Activated gamma-delta T cell treated with Interleukin-2 at 50 U/mL for 16 hours (primary cell): ENCODE measurements around the gene ANKS1B.
"Not testable (repeated sequence)": the region's sequence is repeated elsewhere in the genome, so short reads cannot be mapped to it uniquely, and the experiment has no call there.

ENCODE experiments used
- DNase-seq: peaks from one replicate; pipeline ENCODE4 v3.0.0-alpha.2; 2020

Gene ANKS1B

DNA sequence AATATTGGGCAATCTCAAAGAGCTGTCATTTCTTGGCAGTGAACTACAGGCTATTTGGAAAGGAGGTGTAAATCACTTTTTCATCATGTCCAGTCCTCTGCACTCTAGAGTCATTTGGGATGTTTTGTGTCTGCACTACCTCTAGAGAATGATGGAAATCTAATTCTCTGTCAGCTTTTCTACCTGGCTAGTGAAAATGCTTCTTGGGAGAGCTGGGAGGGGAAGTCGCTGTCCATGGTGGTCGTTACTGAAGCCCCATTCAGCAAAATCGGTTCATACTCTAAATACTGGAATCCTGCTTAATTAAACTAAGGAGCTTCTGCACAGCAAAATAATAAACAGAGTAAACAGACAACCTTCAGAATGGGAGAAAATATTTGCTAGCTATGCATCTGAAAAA, 1087.8 kb downstream of the ANKS1B start:
- no peak for DNase-seq

DNA sequence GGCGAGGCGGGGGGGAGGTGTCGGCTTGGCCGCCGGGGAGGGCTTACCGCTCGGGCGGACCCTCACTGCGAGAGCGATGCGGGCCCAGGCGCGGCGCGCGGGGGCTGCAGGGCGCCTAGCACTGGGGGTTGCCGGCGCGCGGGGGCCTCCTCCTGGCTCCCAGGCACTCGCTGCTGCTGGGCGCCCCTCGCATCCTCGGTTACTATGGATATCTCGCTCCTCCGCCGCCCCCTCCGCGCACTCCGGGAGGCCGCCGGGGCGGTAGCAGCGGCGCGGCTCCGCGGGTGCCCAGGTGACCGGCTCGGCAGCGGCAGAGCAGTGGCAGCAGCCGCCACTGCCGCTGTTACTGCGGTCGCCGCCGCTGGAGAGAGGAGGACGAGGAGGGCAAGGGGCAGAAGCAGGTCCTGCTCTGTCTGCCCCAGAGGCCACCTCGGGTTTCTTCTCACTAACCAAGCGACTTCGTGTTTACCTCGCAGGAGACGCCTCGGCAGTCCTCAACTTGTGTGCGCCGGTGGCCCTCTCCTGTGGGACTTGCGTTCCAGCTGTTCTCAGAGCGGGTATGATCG, 1089.6 kb downstream of the ANKS1B start:
- no peak for DNase-seq

DNA sequence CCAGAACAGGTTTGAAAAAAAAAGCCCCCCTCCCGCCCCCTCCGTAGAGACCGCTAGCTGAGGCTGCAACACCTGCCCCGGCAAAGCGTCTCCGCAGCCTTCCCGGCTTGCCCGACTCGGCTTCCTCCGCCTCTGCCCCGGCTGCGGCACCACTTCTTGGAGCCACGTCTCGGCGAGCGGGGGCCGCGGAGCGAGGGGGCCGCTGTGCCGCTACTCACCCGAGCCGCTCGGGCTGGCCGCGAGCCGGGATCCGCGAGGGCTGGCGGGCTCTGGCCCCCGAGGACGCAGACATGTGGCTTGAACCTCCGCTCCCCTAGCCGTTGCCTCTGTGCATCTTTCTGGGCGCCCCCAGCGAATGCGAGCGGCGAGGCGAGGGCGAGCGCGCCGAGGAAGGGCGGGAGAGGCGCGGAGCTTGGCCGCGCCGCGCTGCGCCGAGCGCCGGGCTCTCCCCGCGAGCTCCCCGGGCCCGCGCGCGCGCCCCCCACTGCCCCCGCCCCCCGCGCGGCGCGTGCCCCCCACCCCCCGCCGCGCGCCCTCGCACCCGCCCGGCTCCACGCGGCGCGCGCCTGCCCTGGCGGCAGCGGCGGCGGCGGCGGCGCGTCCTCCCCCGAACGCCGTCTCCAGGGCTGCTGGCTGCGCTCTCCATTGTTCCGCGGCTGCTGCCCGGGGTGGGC, 1090.2 kb downstream of the ANKS1B start:
- DNase-seq: no peak

DNA sequence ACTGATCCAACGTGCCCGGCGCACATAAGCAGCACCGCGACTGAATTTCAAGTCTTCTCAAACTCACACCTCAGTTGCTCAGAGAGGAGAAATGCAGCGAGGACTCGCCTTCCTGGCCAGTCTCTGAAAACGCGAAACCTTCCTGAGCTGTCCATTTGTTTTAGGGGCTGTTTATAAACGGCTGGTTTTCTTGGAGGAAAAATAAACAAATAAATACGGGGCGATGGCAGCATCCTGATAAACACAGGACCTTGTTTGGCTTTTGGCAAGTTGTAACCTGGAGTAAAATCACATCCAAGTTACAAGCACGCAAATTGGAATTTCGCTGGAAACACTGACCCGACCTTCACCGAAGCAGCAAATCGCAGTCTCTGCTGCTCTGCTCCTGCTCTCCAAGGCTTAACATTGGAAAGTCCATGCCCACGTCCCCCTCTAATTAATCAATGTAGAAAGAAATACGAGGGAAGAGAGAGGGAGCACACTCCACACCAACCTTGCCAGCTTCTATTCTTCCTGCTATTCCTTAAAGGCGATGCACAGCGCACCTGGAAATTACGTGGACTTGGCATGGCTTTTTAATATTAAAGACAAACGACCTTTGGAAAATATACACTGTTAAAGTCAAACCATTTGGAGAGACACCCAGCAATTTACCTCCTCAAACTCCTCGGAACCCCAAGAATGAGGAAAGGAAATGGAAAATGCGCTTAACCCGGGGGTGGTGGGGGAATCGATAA, 1090.9 kb downstream of the ANKS1B start:
- DNase-seq: no peak

DNA sequence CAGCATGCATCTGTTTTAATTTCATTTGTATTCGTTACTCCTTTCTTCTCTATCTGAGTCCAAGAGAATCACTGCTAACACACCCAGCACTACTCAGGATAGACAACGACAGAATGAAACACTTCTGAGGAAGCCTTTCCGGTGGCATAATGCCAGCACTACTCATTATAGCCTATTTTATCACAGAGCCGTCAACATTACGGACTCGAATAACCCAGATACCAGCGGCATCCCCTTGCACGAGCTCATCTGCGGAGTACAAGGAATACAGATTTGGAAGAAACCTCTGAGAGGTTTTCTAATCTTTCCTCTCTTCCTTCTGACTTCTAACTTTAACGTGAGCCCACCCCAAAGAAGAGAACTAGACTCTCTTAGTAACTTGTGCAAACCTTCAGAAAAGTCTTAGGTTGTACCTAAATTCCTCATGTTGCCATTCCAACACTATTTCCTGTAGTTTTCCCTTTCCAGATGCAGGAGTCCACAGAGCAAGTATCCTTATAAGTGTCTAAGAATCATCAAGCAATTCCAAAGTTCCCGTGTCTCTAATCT, 1091.5 kb downstream of the ANKS1B start:
- no peak for DNase-seq

DNA sequence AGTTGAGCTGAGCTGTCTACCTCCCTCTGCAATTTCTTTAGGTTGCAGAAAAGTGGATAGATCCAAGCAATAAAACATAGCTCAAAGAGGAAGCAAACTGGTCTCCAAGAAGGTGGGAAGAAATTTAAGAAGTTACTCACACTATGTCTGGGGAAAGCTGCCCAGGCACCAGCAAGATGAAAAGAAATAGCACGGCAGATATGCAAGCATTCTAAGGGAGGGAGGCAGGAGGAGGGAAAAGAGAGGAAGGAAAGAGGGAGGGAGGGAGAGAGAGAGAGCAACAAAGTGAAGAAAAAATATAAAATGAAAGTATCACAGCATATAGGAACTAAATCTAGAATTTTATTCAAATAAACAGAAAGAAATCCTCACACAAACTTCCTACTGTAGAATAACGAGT, 1099.0 kb downstream of the ANKS1B start:
- DNase-seq: no peak

DNA sequence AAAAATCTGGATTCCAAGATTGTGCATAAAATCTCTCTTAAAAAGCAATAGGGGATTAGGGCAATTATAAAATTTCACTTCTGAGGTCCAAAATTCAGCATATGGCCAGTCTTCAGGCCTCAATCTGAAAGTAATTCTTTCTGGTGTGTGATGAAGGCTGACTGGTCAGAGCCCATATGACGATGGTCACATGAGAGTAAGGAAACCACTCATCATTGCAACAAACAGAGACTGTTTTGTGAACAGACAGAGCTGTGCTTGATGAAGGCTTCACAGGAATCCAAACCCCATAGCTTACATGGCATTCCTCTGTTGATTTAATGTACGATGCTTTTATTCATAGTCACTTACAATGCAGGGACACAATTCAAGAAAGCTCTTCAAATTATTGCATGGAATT, 1101.5 kb downstream of the ANKS1B start:
- DNase-seq: no peak

DNA sequence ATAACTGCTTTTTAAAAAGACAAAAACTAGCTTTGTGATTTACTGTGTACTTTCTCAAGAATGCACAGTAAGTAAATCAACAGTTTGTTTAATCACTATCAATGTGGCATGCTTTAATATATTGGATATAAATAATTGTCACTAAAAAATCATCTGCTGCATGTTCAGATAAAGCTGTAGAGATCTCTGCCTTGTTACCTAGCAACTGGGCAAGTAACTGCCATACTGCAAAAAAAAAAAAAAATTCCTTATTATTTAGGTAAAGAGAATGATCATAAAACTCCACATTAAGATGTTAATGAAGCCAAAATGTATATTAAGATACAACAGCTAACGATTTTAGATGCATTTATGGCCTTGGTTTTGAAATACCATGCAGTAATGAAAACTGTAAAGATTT, 1102.2 kb downstream of the ANKS1B start:
- no peak for DNase-seq

DNA sequence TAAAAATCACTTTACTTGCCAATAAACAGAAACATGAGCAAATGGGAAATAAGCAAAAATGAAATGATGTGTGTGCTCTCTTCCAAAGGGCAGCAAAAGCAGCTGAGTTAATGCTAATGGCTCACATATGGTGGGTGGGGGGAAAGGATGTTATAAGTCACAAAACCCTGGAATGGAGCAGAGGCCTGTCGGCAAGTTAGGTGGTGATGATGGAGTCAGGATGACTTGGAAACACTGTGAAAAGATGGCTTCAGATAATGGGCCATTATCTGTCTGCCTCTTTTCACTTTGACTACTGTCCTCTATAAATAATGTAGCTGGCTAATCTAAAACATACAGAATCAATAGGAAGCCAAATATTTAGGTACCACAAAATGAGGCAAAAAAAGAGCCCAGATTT, 1111.0 kb downstream of the ANKS1B start:
- DNase-seq: no peak

DNA sequence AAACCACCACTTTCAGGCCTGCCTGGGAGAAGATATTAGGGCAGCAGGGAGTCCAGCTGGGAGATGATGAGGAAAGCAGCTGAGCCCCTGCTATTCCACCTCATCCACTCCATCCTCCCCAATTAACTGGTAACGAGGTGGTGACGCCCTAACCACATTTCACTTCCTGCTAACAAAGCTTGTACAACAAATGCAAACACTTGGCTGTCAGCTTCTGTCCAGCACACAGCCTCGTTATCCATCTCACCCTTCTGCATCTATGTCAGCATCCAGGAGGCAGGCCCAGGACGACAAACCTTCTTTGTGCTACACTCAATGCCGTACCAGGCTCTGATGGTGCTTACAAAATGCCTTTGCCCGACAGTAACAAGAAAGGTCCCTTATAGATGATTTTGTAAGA, 1114.2 kb downstream of the ANKS1B start:
- DNase-seq: no peak

DNA sequence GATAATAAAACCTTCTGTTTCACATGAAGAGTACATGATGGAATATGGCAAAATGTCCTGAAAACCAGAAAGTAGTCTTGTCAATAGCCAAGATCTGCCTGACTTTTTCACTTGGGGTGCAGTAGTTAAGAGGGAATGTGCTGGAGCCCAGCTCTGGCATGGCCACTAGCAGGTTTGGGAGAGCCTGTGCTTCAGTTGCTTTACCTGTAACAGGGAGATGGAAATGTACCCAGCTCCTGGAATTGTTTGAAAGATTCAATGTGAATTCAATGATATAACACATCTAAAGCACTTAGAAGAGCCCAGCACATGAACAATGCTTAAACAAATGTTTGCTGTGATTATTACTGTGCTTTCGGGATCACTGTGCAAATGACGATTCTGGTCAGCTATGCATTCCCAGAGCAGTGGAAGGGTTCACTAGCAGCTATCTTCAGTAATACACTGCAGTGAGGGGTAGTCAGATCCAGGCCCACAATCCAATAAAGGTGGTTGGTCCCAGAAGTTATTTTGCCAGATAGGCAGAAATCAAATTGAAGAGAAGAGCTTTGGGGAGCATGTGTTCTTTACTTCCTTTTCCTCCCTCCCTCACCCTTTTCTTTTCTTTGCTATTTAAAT, 1114.7 kb downstream of the ANKS1B start:
- DNase-seq: no peak

DNA sequence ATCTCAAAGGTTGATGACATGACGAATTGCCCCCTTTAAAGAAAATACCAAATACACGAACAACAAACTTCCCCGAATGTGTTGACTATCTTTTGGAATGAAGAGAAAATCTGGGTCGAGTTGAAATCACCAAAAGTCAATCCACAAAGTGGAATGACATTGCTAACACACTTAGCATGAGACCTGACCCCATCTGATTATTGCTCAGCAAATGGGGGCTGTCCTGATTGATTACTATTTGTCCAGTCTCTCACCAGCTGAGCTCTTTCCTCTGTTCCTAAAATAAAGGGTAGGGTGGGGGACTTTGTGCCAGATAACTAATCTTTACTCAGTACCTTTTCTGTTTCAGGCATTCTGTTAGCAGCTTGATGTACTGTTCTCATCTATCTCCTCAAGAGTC, 1116.2 kb downstream of the ANKS1B start:
- DNase-seq: no peak

DNA sequence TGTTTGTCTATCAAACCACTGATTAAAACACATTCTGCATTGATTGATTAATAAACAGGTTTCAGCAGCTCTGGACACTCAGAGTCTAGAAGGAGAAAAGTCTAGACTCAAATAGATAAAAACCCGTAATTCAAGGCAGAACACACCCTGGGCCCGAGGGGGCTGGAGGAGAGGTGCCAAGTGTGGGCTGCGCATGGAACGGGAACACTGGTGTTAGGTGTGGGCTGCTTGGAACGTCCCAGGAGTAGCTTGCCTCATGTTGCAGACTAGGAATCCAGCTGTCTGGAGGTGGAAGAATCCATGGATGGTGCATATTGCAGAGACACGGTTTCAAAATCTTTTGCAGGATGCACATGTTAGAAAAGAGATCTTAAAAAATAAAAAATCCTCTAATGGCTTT, 1116.7 kb downstream of the ANKS1B start:
- no peak for DNase-seq

DNA sequence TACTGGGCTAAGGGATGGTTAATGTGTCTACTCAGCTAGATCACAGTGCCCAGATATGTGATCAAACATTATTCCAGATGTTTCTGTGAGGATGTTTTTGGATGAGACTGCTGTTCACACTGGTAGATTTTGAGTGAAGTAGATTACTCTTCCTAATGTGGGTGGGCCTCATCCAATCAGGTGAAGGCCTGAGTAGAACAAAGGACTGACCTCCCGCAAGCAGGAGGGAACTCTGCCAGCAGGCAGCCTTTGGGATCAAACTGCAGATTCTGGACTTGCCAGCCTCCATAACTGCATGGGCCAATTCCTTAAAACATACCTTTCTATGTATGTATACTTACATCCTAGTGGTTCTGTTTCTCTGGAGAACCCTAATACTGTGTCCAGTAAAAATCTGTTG, 1120.4 kb downstream of the ANKS1B start:
- DNase-seq: no peak

DNA sequence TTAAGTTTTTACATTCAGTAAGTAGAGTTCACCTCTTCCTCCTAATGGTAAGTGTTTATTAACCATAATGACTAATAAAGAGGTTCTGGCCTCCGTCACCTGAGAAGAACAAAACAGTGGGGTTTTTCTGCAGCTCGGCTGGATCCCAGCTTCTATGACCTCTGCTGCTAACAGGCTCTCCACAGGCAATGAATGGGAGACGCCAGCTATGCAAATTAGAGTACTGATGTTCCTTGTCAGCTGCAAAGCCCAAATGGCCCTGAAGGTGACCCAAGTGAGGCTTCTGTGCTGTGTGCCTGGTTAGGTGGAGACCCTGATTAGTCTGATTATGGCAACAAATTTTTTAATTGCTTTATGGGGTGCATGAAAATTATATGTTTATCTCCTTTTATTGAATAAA, 1121.6 kb downstream of the ANKS1B start:
- no peak for DNase-seq

DNA sequence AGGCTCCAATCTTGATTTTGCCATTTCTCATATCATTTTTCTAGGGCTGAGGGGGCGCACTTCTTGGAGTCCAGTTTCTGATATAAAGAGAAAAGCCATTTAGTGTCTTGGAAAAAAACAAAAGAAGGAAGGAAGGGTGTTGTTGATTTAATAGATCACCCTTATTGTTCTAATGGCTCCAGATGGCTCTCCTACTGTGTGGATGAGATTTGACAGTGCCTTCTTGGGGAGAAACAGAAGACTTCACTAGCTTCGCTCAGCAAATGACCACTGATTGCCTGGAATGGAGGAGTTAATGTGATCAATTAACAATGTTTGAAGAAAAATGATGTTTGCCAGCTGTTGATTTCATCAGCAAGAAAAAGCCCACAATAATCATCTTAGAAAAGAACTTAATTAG, 1123.5 kb downstream of the ANKS1B start:
- no peak for DNase-seq

DNA sequence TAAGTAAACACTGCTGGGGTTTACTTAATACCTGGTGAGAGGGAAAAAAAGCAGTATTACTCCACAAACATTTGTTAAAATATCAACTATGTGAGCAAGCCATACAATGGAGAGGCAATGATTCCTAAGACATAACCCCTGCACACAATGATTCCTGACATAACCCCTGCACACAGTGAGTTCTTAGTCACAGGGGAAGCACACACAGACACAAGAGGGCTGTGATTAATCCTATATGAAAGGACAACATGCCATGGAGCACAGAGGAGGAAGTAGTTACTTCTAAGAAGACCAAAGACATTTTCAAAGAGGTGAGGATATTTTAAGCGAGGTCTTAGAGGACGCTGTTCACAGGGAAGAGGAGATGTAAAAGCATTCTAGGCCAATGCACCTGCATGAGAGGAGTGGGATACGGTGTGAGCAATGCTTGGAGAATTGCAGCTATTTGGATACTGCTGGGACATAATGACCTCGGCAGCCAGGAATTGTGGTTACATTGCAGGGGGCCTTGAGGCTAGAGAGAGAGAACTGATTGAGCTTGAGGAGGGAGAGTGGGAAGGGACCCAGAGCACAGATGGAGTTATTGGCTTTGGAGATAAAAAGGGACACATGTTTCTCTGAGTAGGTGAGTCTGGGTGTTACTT, 1127.7 kb downstream of the ANKS1B start:
- no peak for DNase-seq

DNA sequence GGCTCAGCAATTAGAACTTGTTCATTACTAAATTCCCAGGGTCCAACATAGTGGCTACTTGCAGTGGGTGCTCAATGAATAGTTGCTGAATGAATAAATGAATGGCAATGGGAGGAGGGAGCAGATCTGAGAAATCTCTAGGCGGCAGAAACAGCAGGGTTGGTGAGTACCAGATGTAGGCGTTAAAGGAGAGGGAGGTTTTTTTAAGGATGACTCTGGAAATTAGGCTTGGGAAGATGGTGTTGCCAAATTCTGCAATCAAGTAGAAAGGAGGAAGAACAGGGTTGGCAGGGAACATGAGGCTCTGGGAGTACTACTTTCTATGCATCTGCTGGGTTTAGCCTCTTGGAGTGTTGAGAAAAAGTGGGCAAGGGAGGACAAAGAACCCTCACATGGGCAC, 1132.6 kb downstream of the ANKS1B start:
- no peak for DNase-seq

DNA sequence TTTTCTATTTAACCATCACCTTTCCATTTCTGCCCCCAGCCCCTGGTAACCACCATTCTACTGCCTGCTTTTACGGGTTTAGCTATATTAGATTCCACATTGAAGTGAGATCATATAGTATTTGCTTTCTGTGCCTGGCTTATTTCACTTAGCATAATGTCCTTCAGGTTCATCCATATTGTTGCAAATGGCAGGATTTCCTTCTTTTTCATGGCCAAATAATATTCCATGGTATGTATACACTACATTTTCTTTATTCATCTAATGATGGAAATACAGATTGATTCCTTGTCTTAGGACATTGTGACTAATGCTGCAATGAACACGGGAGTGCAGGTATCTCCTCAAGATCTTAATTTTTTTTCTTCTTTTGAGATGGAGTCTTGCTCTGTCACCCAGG, 1137.5 kb downstream of the ANKS1B start:
- no peak for DNase-seq

DNA sequence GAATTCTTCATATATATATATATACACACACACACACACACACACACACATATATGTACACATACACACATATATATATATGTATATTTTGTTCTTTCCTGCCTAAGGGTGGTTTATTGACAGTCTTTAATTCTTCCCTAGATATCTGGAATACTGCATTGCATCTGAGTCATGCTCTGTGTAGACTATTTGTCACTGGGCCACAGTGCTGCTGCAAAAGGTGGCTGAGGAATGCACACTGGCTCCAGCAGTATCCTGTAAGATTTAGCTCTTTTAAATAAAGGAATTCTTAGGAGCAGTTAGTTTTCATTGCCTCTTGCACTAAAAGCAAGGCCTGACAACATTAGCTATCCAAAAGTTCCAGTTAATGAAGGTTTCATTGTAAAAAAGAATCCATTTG, 1138.8 kb downstream of the ANKS1B start:
- no peak for DNase-seq

DNA sequence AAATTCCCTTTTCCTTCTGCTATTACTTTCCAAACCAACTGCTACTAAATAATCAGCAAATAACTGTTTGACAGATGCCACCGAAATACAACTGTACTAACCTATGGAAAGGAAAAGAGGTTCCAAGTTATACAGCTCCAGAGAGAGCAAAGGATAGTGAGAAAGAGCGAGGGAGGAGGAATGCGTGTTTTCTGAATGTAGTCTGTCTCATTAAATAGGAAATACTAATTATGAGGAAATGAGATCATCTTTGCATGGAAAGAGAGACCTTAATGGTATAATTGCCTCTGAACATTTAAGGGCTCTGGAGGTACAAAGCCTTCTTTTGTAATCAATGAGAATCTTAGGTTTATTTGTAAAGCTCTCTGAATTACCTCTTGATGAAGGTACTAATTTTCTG, 1144.4 kb downstream of the ANKS1B start:
- no peak for DNase-seq

DNA sequence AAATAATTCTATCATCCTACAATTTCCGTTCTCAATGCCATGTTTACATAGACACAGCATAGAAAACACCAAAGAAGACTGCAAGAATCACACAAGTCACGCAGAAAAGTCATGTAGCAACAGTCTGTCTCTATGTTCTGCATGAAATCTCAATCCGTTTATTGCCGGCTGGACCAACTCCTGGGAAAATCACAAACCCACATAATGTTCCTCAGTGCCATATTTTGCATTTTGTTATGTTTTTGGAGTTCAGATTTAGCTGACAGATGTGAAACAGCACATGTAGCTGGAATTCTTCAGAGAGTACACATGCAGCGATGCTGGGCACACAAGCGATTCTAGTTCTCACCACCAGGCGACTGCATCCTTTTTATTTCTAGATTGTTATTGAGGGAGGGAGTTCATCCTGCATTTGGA, 1146.5 kb downstream of the ANKS1B start:
- no peak for DNase-seq

DNA sequence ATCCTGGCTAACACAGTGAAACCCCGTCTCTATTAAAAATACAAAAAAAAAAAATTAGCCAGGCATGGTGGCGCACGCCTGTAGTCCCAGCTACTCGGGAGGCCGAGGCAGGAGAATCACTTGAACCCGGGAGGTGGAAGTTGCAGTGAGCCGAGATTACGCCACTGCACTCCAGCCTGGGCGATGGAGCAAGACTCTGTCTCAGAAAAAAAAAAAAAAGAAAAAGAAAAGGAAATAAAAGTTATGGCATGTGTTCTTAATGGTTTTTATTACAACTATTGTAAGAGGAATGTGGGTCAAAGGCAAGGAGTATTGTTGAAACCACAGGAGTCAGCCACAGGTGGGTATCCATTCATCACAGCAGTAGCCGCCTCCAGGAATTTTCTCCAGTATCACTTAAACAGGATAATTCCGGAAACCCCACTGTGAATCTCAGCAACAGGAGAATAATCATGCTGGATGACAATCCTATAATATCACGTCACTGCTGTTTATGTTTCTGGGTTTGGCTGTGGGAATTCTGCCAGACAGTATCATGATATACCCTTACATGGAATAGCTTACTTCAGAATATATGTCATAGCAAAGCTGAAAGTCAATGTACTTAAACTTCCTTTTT, 1147.5 kb downstream of the ANKS1B start:
- not testable (repeated sequence) for DNase-seq
